ENCODE results near the gene SCAF1. TPM values are rescaled to one million over a fixed set of nuclear protein-coding genes. Genes with fewer than 3 reads are reported as not detected.

Gene SCAF1
- total and polyA plus RNA-seq, 10 of the 15 experiments (the other 5 are each of a cell fraction or from before 2014, with no cell fraction given) = 0.18 to 77.0 (median 5.3) TPM

GRCh38 chr19:49594993-49595818 lies 46.8 kb upstream of the SCAF1 start:
- SMC1A ChIA-PET (ENCODE audit: uncharacterized antibody, unreplicated experiment) = no interaction called here

GRCh38 chr19:49595819-49596404 lies 46.1 kb upstream of the SCAF1 start:
- ATAC-seq = no peak
- no TSS peak for BruUV-seq (replicated peaks)
- no peak for FAIRE-seq
- Histone ChIP-seq H3K4me3 (no peak overlapping the region), H2AFZ (ENCODE audit: control insufficient read depth, low read depth, low read length) (no peak overlapping the region), H3K36me3 (ENCODE audit: control insufficient read depth in 2 of 2, insufficient read depth in 2 of 2, low read length in 1 of 2) (peaks cover 7 to 21% of the 10 kb centered on the region in 2 experiments; a peak in 3 of 4 replicates), H3K27ac (ENCODE audit: control insufficient read depth, insufficient read depth) (no peak overlapping the region), H3K9ac (ENCODE audit: control insufficient read depth, insufficient read depth, low read length) (no peak overlapping the region), H3K79me2 (ENCODE audit: control insufficient read depth, insufficient read depth, low read length) (peaks cover 26% of the 10 kb centered on the region), H3K9me3 (replicated peaks; ENCODE audit: control insufficient read depth, insufficient read depth, low read length) (no peaks in the 10 kb centered on the region), H3K27me3 (replicated peaks in 1 of 2; ENCODE audit: control insufficient read depth in 2 of 2, insufficient read depth in 2 of 2, low read length in 1 of 2) (no peaks in the 10 kb centered on the region), H3K4me1 (ENCODE audit: control insufficient read depth, insufficient read depth, low read length) (peaks cover 4% of the 10 kb centered on the region; the same call in 1 of the 2 replicates), H4K20me1 (ENCODE audit: control insufficient read depth, insufficient read depth) (peaks cover 3% of the 10 kb centered on the region; the same call in 1 of the 2 replicates), H3K4me2 (ENCODE audit: control insufficient read depth, insufficient read depth) (no peak overlapping the region)
- in situ Hi-C loops (cut with MboI) (no loop called here), intact Hi-C loops (cut with micrococcal nuclease; ENCODE audit: unreplicated experiment) (no loop called here)
- WGBS (ENCODE audit: insufficient coverage, insufficient replicate concordance, low lambda C conversion rate, missing lambda C conversion rate) = 94% methylated on average over 30 of the region's 32 CpGs
- CTCF ChIA-PET = no interaction called here
- POLR2A ChIA-PET = interaction anchor here (0.8 kb wide), 1 partner anchor 38 kb away, joined by 3 read pairs; no protein-coding TSS in a partner anchor
- SMC1A ChIA-PET (ENCODE audit: uncharacterized antibody, unreplicated experiment) = no interaction called here
- TF ChIP-seq, protein P1, sequence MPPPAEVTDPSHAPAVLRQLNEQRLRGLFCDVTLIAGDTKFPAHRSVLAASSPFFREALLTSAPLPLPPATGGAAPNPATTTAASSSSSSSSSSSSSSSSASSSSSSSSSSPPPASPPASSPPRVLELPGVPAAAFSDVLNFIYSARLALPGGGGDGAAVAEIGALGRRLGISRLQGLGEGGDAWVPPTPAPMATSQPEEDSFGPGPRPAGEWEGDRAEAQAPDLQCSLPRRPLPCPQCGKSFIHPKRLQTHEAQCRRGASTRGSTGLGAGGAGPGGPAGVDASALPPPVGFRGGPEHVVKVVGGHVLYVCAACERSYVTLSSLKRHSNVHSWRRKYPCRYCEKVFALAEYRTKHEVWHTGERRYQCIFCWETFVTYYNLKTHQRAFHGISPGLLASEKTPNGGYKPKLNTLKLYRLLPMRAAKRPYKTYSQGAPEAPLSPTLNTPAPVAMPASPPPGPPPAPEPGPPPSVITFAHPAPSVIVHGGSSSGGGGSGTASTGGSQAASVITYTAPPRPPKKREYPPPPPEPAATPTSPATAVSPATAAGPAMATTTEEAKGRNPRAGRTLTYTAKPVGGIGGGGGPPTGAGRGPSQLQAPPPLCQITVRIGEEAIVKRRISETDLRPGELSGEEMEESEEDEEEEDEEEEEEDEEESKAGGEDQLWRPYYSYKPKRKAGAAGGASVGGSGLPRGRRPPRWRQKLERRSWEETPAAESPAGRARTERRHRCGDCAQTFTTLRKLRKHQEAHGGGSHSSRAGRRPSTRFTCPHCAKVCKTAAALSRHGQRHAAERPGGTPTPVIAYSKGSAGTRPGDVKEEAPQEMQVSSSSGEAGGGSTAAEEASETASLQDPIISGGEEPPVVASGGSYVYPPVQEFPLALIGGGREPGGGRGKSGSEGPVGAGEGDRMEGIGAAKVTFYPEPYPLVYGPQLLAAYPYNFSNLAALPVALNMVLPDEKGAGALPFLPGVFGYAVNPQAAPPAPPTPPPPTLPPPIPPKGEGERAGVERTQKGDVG (CRISPR knock-in tag; IDR thresholded peaks at IDR 0.05) = no peak
- no peak for TF ChIP-seq CBFB (IDR thresholded peaks at IDR 0.05; ENCODE audit: low read depth)
- no peak for TF ChIP-seq YY1 (IDR thresholded peaks at IDR 0.05; ENCODE audit: low read depth, low read length)
- TF ChIP-seq JUND (IDR thresholded peaks at IDR 0.05; ENCODE audit: low read depth, low read length) = no peak
- no peak for TF ChIP-seq TAF1 (IDR thresholded peaks at IDR 0.05; ENCODE audit: borderline replicate concordance, low read depth, low read length)
- TF ChIP-seq NR2F1 (conservative IDR thresholded peaks at IDR 0.05) = no peak
- no peak for TF ChIP-seq CHD2 (IDR thresholded peaks at IDR 0.05; ENCODE audit: borderline replicate concordance, low read depth, low read length)
- TF ChIP-seq LARP7 (IDR thresholded peaks at IDR 0.05) = no peak
- no peak for TF ChIP-seq DPF2 (IDR thresholded peaks at IDR 0.05)
- no peak for TF ChIP-seq MTA3 (IDR thresholded peaks at IDR 0.05; ENCODE audit: borderline replicate concordance, low read length)
- no peak for TF ChIP-seq ESRRA (IDR thresholded peaks at IDR 0.05; ENCODE audit: low read length)
- no peak for TF ChIP-seq ZNF274 (IDR thresholded peaks at IDR 0.05; ENCODE audit: insufficient read depth, insufficient read length)
- RAD21 ChIA-PET (ENCODE audit: unreplicated experiment) = no interaction called here
- DNase-seq (ENCODE audit: low read depth, low spot score) = no peak

More at GRCh38 chr19:49594993-49595818, 46.8 kb upstream of the SCAF1 start:
- Histone ChIP-seq H3K4me1 (ENCODE audit: control insufficient read depth, insufficient read depth, low read length) (peaks cover 4% of the 10 kb centered on the region; the same call in 1 of the 2 replicates), H3K4me2 (ENCODE audit: control insufficient read depth, insufficient read depth) (no peak overlapping the region), H3K9me3 (replicated peaks; ENCODE audit: control insufficient read depth, insufficient read depth, low read length) (no peaks in the 10 kb centered on the region), H4K20me1 (ENCODE audit: control insufficient read depth, insufficient read depth) (peaks cover 3% of the 10 kb centered on the region; the same call in 1 of the 2 replicates), H3K27ac (ENCODE audit: control insufficient read depth, insufficient read depth) (no peak overlapping the region), H3K27me3 (replicated peaks in 1 of 2; ENCODE audit: control insufficient read depth in 2 of 2, insufficient read depth in 2 of 2, low read length in 1 of 2) (no peaks in the 10 kb centered on the region), H3K36me3 (ENCODE audit: control insufficient read depth in 2 of 2, insufficient read depth in 2 of 2, low read length in 1 of 2) (peaks cover 7 to 21% of the 10 kb centered on the region in 2 experiments; a peak in 3 of 4 replicates), H3K79me2 (ENCODE audit: control insufficient read depth, insufficient read depth, low read length) (peaks cover 28% of the 10 kb centered on the region), H3K9ac (ENCODE audit: control insufficient read depth, insufficient read depth, low read length) (no peak overlapping the region), H3K4me3 (no peak overlapping the region), H2AFZ (ENCODE audit: control insufficient read depth, low read depth, low read length) (no peak overlapping the region)
- DNase-seq (ENCODE audit: low read depth, low spot score) (no peak), ATAC-seq (no peak), FAIRE-seq (no peak)
- intact Hi-C loops (cut with micrococcal nuclease; ENCODE audit: unreplicated experiment) = loop anchor here (5.0 kb wide), 1 partner anchor 47 kb away; the partner anchor contains the start of genes RRAS and SCAF1
- WGBS (ENCODE audit: insufficient coverage, insufficient replicate concordance, low lambda C conversion rate, missing lambda C conversion rate) = 98% methylated on average over 16 of the region's 35 CpGs
- ChIA-PET POLR2A (no interaction called here), CTCF (interaction anchor here (0.6 to 2.5 kb wide), 2 partner anchors 25 to 28 kb away, joined by 3 to 17 read pairs; no protein-coding TSS in a partner anchor), RAD21 (ENCODE audit: unreplicated experiment) (no interaction called here)
- in situ Hi-C loops (cut with MboI) = no loop called here
- TF ChIP-seq JUNB (IDR thresholded peaks at IDR 0.05) = no peak
- no TSS peak for BruUV-seq (replicated peaks)
